ENCODE results near the gene MBOAT2. TPM values are rescaled to one million over a fixed set of nuclear protein-coding genes. Genes with fewer than 3 reads are reported as not detected.

Gene MBOAT2
- total and polyA plus RNA-seq, 2 of the 13 experiments (the other 11 are each of a cell fraction or from before 2014, with no cell fraction given): 0.11 to 0.36 TPM

- TF ChIP-seq, protein P1, sequence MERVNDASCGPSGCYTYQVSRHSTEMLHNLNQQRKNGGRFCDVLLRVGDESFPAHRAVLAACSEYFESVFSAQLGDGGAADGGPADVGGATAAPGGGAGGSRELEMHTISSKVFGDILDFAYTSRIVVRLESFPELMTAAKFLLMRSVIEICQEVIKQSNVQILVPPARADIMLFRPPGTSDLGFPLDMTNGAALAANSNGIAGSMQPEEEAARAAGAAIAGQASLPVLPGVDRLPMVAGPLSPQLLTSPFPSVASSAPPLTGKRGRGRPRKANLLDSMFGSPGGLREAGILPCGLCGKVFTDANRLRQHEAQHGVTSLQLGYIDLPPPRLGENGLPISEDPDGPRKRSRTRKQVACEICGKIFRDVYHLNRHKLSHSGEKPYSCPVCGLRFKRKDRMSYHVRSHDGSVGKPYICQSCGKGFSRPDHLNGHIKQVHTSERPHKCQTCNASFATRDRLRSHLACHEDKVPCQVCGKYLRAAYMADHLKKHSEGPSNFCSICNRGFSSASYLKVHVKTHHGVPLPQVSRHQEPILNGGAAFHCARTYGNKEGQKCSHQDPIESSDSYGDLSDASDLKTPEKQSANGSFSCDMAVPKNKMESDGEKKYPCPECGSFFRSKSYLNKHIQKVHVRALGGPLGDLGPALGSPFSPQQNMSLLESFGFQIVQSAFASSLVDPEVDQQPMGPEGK (CRISPR knock-in tag; IDR thresholded peaks at IDR 0.05): peak; percentile 100
- TF ChIP-seq MIXL1 (CRISPR knock-in tag; IDR thresholded peaks at IDR 0.05) (peak; percentile 55; the same call in 1 of the 2 replicates), ZNF17 (CRISPR knock-in tag; IDR thresholded peaks at IDR 0.05) (no peak), NFKB2 (CRISPR knock-in tag; IDR thresholded peaks at IDR 0.05; ENCODE audit: borderline replicate concordance) (no peak), STAG1 (CRISPR knock-in tag; IDR thresholded peaks at IDR 0.05) (no peak), HNRNPK (IDR thresholded peaks at IDR 0.05; ENCODE audit: low read depth, low read length, poor library complexity, severe bottlenecking) (no peak), ESRRA (CRISPR knock-in tag; IDR thresholded peaks at IDR 0.05; ENCODE audit: low read depth) (0 out of 2 replicates have a peak, but pooled peaks have one; percentile 49), ZNF20 (CRISPR knock-in tag; IDR thresholded peaks at IDR 0.05) (no peak), ZNF609 (CRISPR knock-in tag; IDR thresholded peaks at IDR 0.05; ENCODE audit: borderline replicate concordance) (peak; percentile 70; the same call in 1 of the 2 replicates), NPAS2 (CRISPR knock-in tag; IDR thresholded peaks at IDR 0.05; ENCODE audit: borderline replicate concordance) (no peak), LRRFIP1 (CRISPR knock-in tag; conservative IDR thresholded peaks at IDR 0.05) (no peak)
- TF ChIP-seq, protein P2, sequence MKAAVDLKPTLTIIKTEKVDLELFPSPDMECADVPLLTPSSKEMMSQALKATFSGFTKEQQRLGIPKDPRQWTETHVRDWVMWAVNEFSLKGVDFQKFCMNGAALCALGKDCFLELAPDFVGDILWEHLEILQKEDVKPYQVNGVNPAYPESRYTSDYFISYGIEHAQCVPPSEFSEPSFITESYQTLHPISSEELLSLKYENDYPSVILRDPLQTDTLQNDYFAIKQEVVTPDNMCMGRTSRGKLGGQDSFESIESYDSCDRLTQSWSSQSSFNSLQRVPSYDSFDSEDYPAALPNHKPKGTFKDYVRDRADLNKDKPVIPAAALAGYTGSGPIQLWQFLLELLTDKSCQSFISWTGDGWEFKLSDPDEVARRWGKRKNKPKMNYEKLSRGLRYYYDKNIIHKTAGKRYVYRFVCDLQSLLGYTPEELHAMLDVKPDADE (CRISPR knock-in tag; IDR thresholded peaks at IDR 0.05): no peak
- TF ChIP-seq, protein P3, sequence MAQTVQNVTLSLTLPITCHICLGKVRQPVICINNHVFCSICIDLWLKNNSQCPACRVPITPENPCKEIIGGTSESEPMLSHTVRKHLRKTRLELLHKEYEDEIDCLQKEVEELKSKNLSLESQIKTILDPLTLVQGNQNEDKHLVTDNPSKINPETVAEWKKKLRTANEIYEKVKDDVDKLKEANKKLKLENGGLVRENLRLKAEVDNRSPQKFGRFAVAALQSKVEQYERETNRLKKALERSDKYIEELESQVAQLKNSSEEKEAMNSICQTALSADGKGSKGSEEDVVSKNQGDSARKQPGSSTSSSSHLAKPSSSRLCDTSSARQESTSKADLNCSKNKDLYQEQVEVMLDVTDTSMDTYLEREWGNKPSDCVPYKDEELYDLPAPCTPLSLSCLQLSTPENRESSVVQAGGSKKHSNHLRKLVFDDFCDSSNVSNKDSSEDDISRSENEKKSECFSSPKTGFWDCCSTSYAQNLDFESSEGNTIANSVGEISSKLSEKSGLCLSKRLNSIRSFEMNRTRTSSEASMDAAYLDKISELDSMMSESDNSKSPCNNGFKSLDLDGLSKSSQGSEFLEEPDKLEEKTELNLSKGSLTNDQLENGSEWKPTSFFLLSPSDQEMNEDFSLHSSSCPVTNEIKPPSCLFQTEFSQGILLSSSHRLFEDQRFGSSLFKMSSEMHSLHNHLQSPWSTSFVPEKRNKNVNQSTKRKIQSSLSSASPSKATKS (CRISPR knock-in tag; IDR thresholded peaks at IDR 0.05): no peak
- TF ChIP-seq, protein P4, sequence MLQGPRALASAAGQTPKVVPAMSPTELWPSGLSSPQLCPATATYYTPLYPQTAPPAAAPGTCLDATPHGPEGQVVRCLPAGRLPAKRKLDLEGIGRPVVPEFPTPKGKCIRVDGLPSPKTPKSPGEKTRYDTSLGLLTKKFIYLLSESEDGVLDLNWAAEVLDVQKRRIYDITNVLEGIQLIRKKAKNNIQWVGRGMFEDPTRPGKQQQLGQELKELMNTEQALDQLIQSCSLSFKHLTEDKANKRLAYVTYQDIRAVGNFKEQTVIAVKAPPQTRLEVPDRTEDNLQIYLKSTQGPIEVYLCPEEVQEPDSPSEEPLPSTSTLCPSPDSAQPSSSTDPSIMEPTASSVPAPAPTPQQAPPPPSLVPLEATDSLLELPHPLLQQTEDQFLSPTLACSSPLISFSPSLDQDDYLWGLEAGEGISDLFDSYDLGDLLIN (CRISPR knock-in tag; IDR thresholded peaks at IDR 0.05; ENCODE audit: borderline replicate concordance): no peak
Observed at GRCh38 chr2:8840475-8841091, 162.9 kb downstream of the MBOAT2 start (continued).

All from HepG2 (cell line).